ENCODE results near the gene FOXM1.

The FOXM1 gene

DNA sequence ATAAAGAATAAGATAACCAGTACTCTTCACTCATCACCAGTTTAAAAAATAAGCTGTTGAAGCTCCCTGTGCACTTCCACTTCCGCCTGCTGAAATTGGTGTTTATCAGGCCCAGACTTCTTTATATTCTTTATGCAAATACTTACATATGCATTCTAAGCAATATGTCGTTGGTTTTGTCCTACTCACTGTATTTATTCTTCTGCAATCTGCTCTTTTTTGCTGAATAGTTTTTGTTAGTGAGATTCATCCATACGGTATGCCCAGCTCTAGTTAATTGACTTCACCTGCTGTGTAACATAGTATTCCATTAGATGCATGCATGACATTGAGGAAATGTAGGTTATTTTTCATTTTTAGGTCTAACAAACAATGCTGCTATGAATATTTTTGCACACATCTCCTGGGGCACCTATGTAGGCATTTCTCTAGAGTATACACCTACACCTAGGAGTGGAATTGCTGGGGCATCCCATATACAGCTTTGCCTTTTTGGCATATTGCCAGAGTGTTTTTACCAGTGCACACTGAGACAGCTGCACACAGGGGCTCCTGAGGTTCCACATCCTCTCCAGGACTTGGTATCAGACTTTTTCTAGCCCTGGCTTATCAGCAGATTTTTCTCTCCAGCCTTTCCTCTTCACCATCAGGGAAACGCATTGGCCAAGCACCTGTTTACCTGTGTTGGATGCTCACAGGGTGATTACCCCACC, 41.1 kb downstream of the FOXM1 start:
- DNase-seq, result no peak

DNA sequence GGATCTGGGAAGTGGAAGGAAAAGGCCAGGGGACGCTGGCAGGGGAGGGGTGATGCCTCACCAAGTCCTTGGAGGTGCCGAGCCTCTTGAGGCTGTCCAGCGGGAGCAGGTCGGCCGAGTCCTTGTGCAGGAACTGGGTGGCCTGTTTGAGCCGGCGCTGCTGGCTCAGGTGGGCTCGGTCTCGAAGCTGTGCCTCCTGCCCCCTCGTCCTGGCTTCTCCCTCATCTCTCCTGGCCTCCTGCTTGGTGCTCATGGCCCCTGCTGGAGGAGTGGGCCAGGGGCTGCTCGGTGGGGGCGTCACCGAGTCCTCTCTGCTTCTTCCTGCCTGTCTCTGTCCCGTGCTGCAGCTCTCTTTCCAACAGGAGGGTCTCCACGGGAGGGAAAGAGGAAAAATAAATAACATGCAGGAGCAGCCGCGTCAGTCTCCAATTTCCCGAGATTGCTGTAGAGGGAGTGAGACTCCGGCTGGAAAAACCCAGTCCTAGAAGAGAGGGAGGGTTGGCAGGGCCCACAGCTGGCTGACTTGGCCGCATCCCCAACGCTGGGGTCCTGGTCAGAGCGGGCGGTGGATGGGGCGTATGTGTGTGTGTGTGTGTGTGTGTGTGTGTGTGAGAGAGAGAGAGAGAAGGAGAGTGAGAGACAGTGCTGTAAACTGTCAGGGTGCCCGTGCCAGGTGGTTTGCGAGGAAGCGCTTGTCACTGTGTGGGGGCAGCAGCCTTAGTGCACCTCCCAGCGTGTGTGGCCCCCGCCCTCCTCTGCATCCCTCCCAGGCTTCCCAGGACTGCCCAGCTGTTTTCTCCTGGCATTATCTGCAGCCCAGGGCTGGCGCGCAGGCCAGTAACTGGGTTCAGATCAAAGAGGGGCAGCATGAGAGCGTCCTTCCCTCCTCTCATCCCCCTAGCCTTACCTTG, 42.1 kb downstream of the FOXM1 start, which contains the start of gene NRIP2:
NRIP2 (minus strand) TSS at position 455 of the 911 bp plus-strand sequence; CDS start at position 403, 52 bp downstream.
- peak; percentile 75 for DNase-seq

DNA sequence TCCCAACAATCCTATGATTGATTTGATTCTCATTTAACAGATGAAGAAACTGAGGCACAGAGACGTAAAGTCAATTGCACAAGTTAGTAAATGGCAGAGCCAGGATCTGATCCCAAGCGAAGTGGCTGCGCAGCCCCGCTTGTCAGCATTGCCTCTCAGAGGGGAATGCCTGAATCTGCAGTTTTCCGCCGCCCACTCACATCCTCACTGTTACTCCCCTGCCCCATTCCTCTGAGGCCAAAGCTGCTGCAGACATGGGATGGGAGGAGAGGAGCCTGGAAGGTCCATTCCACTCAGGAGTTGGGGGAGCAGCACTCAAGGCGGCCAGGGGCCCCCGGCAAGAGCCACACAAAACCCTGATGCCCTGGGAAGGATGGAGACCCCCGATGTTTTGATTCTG, 43.2 kb downstream of the FOXM1 start:
- no peak for DNase-seq

DNA sequence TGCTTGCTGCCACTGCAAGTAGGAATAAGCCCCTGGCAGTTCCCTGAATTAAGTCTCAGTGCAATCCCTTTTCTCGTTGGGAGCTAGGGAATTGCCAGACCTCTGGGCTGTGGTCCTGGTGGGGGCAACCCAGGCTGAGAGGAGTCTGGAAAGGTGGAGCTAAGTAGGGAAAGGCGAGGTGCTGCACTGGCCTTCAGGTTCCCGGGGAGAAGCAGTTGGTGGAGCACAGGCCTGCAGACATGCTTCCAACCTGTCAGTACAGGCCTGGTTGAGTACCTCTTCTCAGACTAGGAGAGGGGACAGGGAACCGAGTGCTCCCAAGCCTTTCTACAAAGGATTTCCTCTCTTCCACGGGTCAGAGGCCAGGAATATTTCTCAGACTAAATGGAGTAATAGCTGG, 43.6 kb downstream of the FOXM1 start:
- no peak for DNase-seq

DNA sequence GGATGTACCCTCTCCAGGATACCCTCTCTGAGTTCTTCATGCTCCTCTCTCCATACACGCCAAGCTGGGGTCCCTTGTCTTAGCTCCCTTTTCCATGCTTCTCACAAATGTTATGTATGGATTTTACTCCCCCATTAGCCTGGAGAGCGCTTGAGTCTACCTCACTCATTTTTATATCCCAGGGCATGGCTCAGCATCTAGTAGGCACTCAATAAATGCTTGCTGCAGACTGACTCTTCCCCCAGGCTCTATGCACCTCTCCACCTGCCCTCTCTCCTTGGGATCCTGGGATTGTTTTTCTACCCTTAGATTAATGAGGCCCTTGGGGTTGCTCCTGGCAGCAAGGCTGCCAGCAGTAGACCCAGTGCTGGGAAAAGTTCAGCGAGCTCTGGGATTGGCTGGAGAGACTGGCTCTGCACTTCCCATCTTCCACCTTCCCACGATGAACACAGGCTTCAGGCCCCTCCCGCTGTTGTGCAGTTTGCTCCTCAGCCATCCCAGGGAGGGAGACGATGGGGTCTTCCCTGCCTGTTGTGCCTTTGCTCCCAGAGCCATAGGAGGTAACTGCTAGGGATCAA, 44.3 kb downstream of the FOXM1 start:
- DNase-seq, result no peak

- DNase-seq, result no peak
Measured at GRCh38 chr12:2829275-2829674, 47.7 kb downstream of the FOXM1 start.

GRCh38 chr12:2826721-2827515, 50.1 kb downstream of the FOXM1 start:
- no peak for DNase-seq

GRCh38 chr12:2826036-2826435, 50.9 kb downstream of the FOXM1 start:
- no peak for DNase-seq

DNA sequence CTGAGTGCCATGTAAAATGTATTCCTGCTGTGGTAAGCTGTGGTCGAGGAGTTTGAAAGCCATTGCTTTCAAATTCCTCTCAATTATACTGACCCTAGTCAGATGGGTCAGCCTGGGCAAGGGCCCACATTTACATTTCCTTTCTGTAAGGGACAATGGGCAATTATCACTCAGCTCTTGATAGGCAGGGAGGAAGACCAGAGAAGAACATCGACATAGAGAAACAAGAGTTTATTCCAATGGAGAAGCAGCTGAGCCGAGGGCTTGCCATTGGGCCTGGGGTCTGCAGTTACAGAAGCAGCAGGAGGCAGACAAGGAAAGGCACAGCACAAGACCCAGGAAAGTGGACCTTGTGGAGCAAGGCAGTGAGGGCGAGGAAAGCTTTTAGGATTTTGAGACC, 51.8 kb downstream of the FOXM1 start:
- no peak for DNase-seq

- no peak for DNase-seq
Measured at GRCh38 chr12:2824541-2824940, 52.4 kb downstream of the FOXM1 start.

- no peak for DNase-seq
Measured at GRCh38 chr12:2823483-2823882, 53.5 kb downstream of the FOXM1 start.

DNA sequence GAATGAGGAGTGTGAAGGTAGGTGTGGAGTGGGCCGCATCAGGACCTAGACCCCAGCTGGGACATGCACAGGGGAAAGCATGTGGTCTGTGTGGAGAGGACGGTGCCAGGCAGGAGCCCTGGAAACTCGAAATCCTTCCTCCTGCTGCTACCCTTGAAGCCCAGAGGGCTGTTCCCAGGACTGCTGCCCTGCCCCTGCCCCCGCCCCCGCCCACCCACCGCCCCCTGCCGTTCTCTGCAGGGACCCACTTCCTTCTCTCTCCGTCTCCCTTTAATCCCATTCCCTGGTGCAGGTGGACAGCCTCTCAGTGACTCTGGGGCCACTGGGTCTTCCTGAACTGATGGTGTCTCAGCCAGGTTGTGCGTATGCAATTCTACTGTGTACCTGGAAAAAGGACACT, 56.5 kb downstream of the FOXM1 start:
- DNase-seq, result no peak

DNA sequence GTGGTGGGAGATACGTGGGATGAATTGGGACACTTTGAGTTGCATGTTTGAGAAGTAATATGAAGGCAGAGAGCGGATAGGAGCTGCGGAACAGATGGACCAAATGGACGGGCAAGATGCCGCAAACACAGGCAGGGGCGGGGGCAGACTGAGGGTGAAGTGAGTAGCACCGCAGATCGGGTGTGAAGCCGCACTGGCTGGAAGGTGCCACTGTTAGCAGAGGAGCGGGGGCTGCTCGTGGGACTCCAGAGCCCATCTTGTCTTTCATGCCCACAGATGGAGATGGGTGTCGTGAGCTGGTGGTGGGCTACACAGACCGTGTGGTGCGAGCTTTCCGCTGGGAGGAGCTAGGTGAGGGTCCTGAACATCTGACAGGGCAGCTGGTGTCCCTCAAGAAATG, 57.2 kb downstream of the FOXM1 start:
- DNase-seq, result no peak

DNA sequence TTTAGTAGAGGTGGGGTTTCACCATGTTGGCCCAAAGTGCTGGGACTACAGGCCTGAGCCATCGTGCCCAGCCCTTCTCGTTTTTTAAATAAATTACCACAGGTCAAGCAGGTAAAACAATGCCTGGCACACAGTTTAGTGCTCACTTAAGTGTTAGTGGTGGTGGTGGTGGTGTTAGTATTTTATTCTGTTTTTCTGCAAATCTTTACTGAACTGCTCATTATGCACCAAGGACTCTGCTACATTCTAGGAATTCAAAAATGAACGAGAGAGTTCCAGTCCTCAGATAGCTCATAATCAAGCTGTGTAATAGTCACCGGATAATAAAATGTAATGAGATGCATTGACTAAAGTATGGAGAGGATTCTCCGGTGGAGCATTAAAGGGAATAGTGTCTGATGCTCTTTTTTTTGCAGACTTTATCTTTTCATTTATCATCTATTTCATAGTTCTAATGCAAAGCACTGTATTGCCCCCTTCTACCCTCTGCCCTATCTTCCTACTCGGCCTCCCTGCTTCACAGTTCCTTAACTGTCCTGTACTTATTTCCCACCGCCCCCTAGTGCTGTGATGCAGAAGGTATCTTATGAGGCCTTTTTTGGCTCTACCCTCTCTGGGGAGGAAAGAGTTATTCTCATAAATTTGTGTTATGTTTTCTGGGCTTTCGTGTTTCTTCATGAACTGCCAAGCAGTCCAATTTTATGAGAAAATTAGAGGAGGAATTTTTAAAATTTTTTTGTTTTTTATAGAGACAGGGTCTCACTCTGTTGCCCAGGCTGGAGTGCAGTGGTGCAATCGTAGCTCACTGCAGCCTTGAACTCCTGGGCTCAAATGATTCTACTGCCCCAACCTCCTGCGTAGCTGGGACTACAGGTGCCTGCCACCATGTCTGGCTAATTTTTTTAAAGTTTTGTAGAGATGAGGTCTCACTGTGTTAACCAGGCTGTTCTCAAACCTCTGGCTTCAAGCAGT, 63.5 kb downstream of the FOXM1 start:
- peak; percentile 81 for DNase-seq

DNA sequence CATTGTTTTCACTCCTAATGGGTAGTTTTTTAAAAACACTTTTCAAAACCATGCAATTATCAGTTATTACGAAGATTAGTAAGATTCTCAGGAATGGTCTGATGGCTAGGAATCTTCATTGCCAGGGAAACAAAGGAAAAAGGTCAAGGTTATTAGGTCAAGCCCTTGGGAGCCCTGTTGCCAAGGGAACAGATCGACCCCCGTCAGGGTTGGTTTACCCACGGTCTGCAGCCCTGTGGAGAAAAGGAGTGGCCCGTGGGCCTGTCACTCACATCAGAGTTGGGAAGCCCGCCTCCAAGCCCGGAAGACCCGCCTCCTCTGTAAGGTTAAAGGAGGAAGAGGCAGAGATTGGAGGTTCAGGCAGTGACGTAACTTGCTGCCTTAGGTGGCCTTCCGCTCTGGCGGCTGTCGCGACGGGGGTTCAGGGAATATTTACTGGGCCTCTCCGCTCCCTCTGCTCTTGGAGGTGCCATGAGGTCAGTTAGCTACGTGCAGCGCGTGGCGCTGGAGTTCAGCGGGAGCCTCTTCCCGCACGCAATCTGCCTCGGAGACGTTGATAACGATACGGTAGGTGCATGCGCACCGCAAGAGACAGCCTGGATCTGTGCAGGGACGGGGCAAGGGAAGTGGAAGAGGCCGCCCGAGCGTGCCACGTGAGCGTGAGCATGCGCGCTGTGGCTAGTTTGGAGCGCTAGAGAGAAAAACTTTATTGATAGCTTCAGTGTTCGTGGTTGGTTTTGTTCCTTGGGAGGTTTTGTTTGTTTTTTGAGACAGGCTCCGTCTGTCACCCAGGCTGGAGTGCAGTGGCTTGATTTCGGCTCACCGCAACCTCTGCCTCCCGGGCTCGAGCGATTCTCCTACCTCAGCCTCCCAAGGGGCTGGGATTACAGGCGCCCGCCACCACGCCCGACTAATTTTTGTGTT, 64.4 kb downstream of the FOXM1 start, which contains the start of gene ITFG2:
ITFG2 (plus strand) TSS at position 379 of the 924 bp plus-strand sequence; CDS start at position 472, 93 bp downstream.
- peak; percentile 100 for DNase-seq

DNA sequence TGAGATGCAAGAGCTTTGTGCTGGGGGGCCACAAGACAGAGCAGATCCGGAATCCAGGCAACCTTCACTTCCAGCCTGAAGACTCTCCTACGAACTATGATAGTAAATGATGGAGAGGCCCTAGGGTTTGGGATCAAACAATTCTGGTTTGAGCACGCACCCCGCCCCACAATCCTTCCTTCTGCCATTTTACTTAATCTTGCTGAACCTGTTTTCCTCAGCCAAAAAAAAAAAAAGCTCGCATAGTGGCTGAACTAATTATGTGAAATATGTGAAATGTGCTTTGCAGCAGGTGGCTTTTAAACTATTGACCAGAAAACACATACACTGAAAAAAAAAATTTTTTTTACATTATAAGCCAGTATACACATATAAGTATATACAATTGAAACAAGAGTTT, 65.2 kb downstream of the FOXM1 start:
- DNase-seq, result no peak

Measured in NCI-H1092 treated with DMSO at 0.1 percent for 48 hours (cell line).